Measurements from ENCODE around the gene NOTUM. TPM values are rescaled to one million over a fixed set of nuclear protein-coding genes. Genes with fewer than 3 reads are reported as not detected.

The NOTUM gene
- total and polyA plus RNA-seq, 9 of the 15 experiments (the other 6 are each of a cell fraction or from before 2014, with no cell fraction given) = 0.03 to 14.0 (median 4.1) TPM

- TF ChIP-seq ZNF217 (CRISPR knock-in tag; IDR thresholded peaks at IDR 0.05) (no peak), PTTG1 (tag; IDR thresholded peaks at IDR 0.05; ENCODE audit: low read depth) (no peak), LARP7 (IDR thresholded peaks at IDR 0.05) (no peak), ZNF696 (CRISPR knock-in tag; conservative IDR thresholded peaks at IDR 0.05) (no peak), POLR2G (IDR thresholded peaks at IDR 0.05; ENCODE audit: low read depth, low read length) (peak; percentile 55; the same call in 1 of the 2 replicates), CBX3 (IDR thresholded peaks at IDR 0.05; ENCODE audit: borderline replicate concordance in 1 of 2, low read length in 2 of 2) (peak in 1 of 2 experiments; percentile 38; a peak in 1 of 3 replicates), KDM2B (CRISPR knock-in tag; IDR thresholded peaks at IDR 0.05) (no peak), ZNF830 (CRISPR knock-in tag; IDR thresholded peaks at IDR 0.05) (no peak), ZSCAN32 (CRISPR knock-in tag; IDR thresholded peaks at IDR 0.05) (peak; percentile 57; the same call in 1 of the 2 replicates), RBM22 (IDR thresholded peaks at IDR 0.05; ENCODE audit: low read depth, low read length, poor library complexity, severe bottlenecking) (no peak), TBL1XR1 (IDR thresholded peaks at IDR 0.05; ENCODE audit: low read length in 2 of 2) (peak in 1 of 2 experiments; percentile 45; a peak in 1 of 4 replicates), GABPB1 (CRISPR knock-in tag; IDR thresholded peaks at IDR 0.05) (peak; percentile 78), GATAD2B (IDR thresholded peaks at IDR 0.05; ENCODE audit: borderline replicate concordance) (no peak; the same call in 1 of the 2 replicates), ZNF347 (CRISPR knock-in tag; IDR thresholded peaks at IDR 0.05; ENCODE audit: low read depth) (no peak), RAD51 (IDR thresholded peaks at IDR 0.05; ENCODE audit: borderline replicate concordance, low read depth) (no peak), SIN3A (IDR thresholded peaks at IDR 0.05; ENCODE audit: borderline replicate concordance in 2 of 2, control insufficient read depth in 1 of 2, low read depth in 2 of 2, low read length in 2 of 2) (0 out of 4 replicates have a peak, but pooled peaks of 1 of the 2 experiments have one; percentile 35), MNT (conservative IDR thresholded peaks at IDR 0.05) (peak; percentile 69 to 79), FOXK2 (conservative IDR thresholded peaks at IDR 0.05 in 1 of 2, IDR thresholded peaks at IDR 0.05 in 1 of 2; ENCODE audit: low read depth in 2 of 2) (peak in 1 of 2 experiments; percentile 11; a peak in 1 of 4 replicates), SMARCA4 (IDR thresholded peaks at IDR 0.05) (peak; percentile 74), ZBTB7A (IDR thresholded peaks at IDR 0.05; ENCODE audit: borderline replicate concordance, control insufficient read depth, low read depth, low read length) (peak; percentile 84), ARID1B (IDR thresholded peaks at IDR 0.05) (peak; percentile 65)
- TF ChIP-seq, protein P1, sequence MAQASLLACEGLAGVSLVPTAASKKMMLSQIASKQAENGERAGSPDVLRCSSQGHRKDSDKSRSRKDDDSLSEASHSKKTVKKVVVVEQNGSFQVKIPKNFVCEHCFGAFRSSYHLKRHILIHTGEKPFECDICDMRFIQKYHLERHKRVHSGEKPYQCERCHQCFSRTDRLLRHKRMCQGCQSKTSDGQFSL (CRISPR knock-in tag; IDR thresholded peaks at IDR 0.05) = 0 out of 2 replicates have a peak, but pooled peaks have one; percentile 20
- TF ChIP-seq, protein P1 (tag; IDR thresholded peaks at IDR 0.05) = no peak
- TF ChIP-seq, protein P2, sequence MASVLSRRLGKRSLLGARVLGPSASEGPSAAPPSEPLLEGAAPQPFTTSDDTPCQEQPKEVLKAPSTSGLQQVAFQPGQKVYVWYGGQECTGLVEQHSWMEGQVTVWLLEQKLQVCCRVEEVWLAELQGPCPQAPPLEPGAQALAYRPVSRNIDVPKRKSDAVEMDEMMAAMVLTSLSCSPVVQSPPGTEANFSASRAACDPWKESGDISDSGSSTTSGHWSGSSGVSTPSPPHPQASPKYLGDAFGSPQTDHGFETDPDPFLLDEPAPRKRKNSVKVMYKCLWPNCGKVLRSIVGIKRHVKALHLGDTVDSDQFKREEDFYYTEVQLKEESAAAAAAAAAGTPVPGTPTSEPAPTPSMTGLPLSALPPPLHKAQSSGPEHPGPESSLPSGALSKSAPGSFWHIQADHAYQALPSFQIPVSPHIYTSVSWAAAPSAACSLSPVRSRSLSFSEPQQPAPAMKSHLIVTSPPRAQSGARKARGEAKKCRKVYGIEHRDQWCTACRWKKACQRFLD (CRISPR knock-in tag; IDR thresholded peaks at IDR 0.05) = no peak
These were observed 48.3 kb downstream of the NOTUM start (continued) for GRCh38 chr17:81912441-81913309.
